ENCODE results near the gene GNB1L. TPM values are rescaled to one million over a fixed set of nuclear protein-coding genes. Genes with fewer than 3 reads are reported as not detected.
A peak's percentile ranks its signal among the peaks of the same experiment; 100 is the strongest.

The GNB1L gene
- total and polyA plus RNA-seq, 5 donors from 2014 or later, result 8.2 to 29.8 (median 15.2) TPM

GRCh38 chr22:19749876-19750275 lies 104.8 kb downstream of the GNB1L start:
- no peak overlapping the region for H3K27ac ChIP-seq (ENCODE audit: insufficient read depth, low read length, poor library complexity, severe bottlenecking)
- Mint-ChIP-seq H3K27ac (no peak overlapping the region), H3K4me3 (no peak overlapping the region), H3K4me1 (peaks cover 0 to 3% (median 0%) of the 10 kb centered on the region in 4 donors), H3K9me3 (no peaks in the 10 kb centered on the region), H3K36me3 (no peaks in the 10 kb centered on the region), H3K27me3 (peaks cover 19% of the 10 kb centered on the region)
- H3K36me3 ChIP-seq (ENCODE audit: control insufficient read depth, insufficient read depth, low read length), result no peaks in the 10 kb centered on the region
- no peaks in the 10 kb centered on the region for H3K4me1 ChIP-seq (ENCODE audit: control insufficient read depth, insufficient read depth, low read length, poor library complexity, severe bottlenecking)
- H3K27me3 ChIP-seq (ENCODE audit: control insufficient read depth, insufficient read depth, low read length), result peaks cover 3% of the 10 kb centered on the region
- no peak for ATAC-seq (ENCODE audit: low read depth in 2 of 2)
- no peak for DNase-seq
- no peak overlapping the region for H3K4me3 ChIP-seq (ENCODE audit: low read depth, low read length)
- H3K9me3 ChIP-seq (ENCODE audit: control insufficient read depth in 2 of 2, low read length in 2 of 2), result no peaks in the 10 kb centered on the region

- H3K9me3 Mint-ChIP-seq, result no peaks in the 10 kb centered on the region
- no peak for ATAC-seq (ENCODE audit: low read depth in 2 of 2)
- no peaks in the 10 kb centered on the region for H3K36me3 Mint-ChIP-seq
These were observed 105.5 kb downstream of the GNB1L start for GRCh38 chr22:19748991-19749664.

GRCh38 chr22:19748139-19748538 lies 106.5 kb downstream of the GNB1L start:
- DNase-seq (no peak), ATAC-seq (ENCODE audit: low read depth in 2 of 2) (no peak)
- H3K27me3 Mint-ChIP-seq, result peaks cover 9% of the 10 kb centered on the region
- no peak overlapping the region for H3K4me3 ChIP-seq (ENCODE audit: low read depth, low read length)
- peaks cover 3% of the 10 kb centered on the region for H3K27me3 ChIP-seq (ENCODE audit: control insufficient read depth, insufficient read depth, low read length)
- H3K4me3 Mint-ChIP-seq, result no peak overlapping the region
- no peaks in the 10 kb centered on the region for H3K36me3 Mint-ChIP-seq
- H3K27ac ChIP-seq (ENCODE audit: insufficient read depth, low read length, poor library complexity, severe bottlenecking), result no peak overlapping the region
- no peaks in the 10 kb centered on the region for H3K9me3 Mint-ChIP-seq
- H3K27ac Mint-ChIP-seq, result no peak overlapping the region
- no peaks in the 10 kb centered on the region for H3K4me1 Mint-ChIP-seq
- no peaks in the 10 kb centered on the region for H3K4me1 ChIP-seq (ENCODE audit: control insufficient read depth, insufficient read depth, low read length, poor library complexity, severe bottlenecking)
- H3K36me3 ChIP-seq (ENCODE audit: control insufficient read depth, insufficient read depth, low read length), result no peaks in the 10 kb centered on the region
- no peaks in the 10 kb centered on the region for H3K9me3 ChIP-seq (ENCODE audit: control insufficient read depth in 2 of 2, low read length in 2 of 2)

More at GRCh38 chr22:19748991-19749664, 105.5 kb downstream of the GNB1L start:
- Histone ChIP-seq H3K27ac (ENCODE audit: insufficient read depth, low read length, poor library complexity, severe bottlenecking) (no peak overlapping the region), H3K9me3 (ENCODE audit: control insufficient read depth in 2 of 2, low read length in 2 of 2) (no peaks in the 10 kb centered on the region), H3K4me1 (ENCODE audit: control insufficient read depth, insufficient read depth, low read length, poor library complexity, severe bottlenecking) (no peaks in the 10 kb centered on the region), H3K36me3 (ENCODE audit: control insufficient read depth, insufficient read depth, low read length) (no peaks in the 10 kb centered on the region), H3K27me3 (ENCODE audit: control insufficient read depth, insufficient read depth, low read length) (peaks cover 3% of the 10 kb centered on the region), H3K4me3 (ENCODE audit: low read depth, low read length) (no peak overlapping the region)
- Mint-ChIP-seq H3K27ac (no peak overlapping the region), H3K27me3 (peaks cover 12% of the 10 kb centered on the region), H3K4me1 (no peaks in the 10 kb centered on the region), H3K4me3 (no peak overlapping the region)
- no peak for DNase-seq

- Mint-ChIP-seq H3K27me3 (peaks cover 6% of the 10 kb centered on the region), H3K27ac (no peak overlapping the region), H3K4me1 (no peaks in the 10 kb centered on the region), H3K9me3 (no peaks in the 10 kb centered on the region), H3K4me3 (no peak overlapping the region), H3K36me3 (no peaks in the 10 kb centered on the region)
- no peaks in the 10 kb centered on the region for H3K9me3 ChIP-seq (ENCODE audit: control insufficient read depth in 2 of 2, low read length in 2 of 2)
- H3K4me1 ChIP-seq (ENCODE audit: control insufficient read depth, insufficient read depth, low read length, poor library complexity, severe bottlenecking), result no peaks in the 10 kb centered on the region
- no peak for DNase-seq
- H3K27me3 ChIP-seq (ENCODE audit: control insufficient read depth, insufficient read depth, low read length), result peaks cover under 1% of the 10 kb centered on the region
- H3K36me3 ChIP-seq (ENCODE audit: control insufficient read depth, insufficient read depth, low read length), result no peaks in the 10 kb centered on the region
- H3K4me3 ChIP-seq (ENCODE audit: low read depth, low read length), result no peak overlapping the region
- ATAC-seq (ENCODE audit: low read depth in 2 of 2), result no peak
- H3K27ac ChIP-seq (ENCODE audit: insufficient read depth, low read length, poor library complexity, severe bottlenecking), result no peak overlapping the region
These were observed 107.1 kb downstream of the GNB1L start for GRCh38 chr22:19747551-19747950.

- H3K9me3 Mint-ChIP-seq, result no peaks in the 10 kb centered on the region
- Histone ChIP-seq H3K9me3 (ENCODE audit: control insufficient read depth in 2 of 2, low read length in 2 of 2) (no peaks in the 10 kb centered on the region), H3K27me3 (ENCODE audit: control insufficient read depth, insufficient read depth, low read length) (no peaks in the 10 kb centered on the region), H3K36me3 (ENCODE audit: control insufficient read depth, insufficient read depth, low read length) (no peaks in the 10 kb centered on the region), H3K27ac (ENCODE audit: insufficient read depth, low read length, poor library complexity, severe bottlenecking) (no peak overlapping the region), H3K4me1 (ENCODE audit: control insufficient read depth, insufficient read depth, low read length, poor library complexity, severe bottlenecking) (no peaks in the 10 kb centered on the region), H3K4me3 (ENCODE audit: low read depth, low read length) (no peak overlapping the region)
- no peak for ATAC-seq (ENCODE audit: low read depth in 2 of 2)
- no peaks in the 10 kb centered on the region for H3K36me3 Mint-ChIP-seq
- H3K4me1 Mint-ChIP-seq, result no peaks in the 10 kb centered on the region
- H3K27me3 Mint-ChIP-seq, result peaks cover 4% of the 10 kb centered on the region
- no peak overlapping the region for H3K4me3 Mint-ChIP-seq
- DNase-seq, result no peak
- H3K27ac Mint-ChIP-seq, result no peak overlapping the region
These were observed 107.9 kb downstream of the GNB1L start for GRCh38 chr22:19746726-19747125.

- H3K36me3 ChIP-seq (ENCODE audit: control insufficient read depth, insufficient read depth, low read length), result no peaks in the 10 kb centered on the region
- DNase-seq (no peak), ATAC-seq (ENCODE audit: low read depth in 2 of 2) (no peak)
- Mint-ChIP-seq H3K36me3 (no peaks in the 10 kb centered on the region), H3K27me3 (peaks cover 4% of the 10 kb centered on the region), H3K4me3 (no peak overlapping the region), H3K4me1 (no peaks in the 10 kb centered on the region), H3K9me3 (no peaks in the 10 kb centered on the region), H3K27ac (no peak overlapping the region)
- no peaks in the 10 kb centered on the region for H3K9me3 ChIP-seq (ENCODE audit: control insufficient read depth in 2 of 2, low read length in 2 of 2)
- no peaks in the 10 kb centered on the region for H3K4me1 ChIP-seq (ENCODE audit: control insufficient read depth, insufficient read depth, low read length, poor library complexity, severe bottlenecking)
- H3K4me3 ChIP-seq (ENCODE audit: low read depth, low read length), result no peak overlapping the region
- H3K27me3 ChIP-seq (ENCODE audit: control insufficient read depth, insufficient read depth, low read length), result no peaks in the 10 kb centered on the region
- H3K27ac ChIP-seq (ENCODE audit: insufficient read depth, low read length, poor library complexity, severe bottlenecking), result no peak overlapping the region
These were observed 109.2 kb downstream of the GNB1L start for GRCh38 chr22:19745155-19746101.

- H3K9me3 ChIP-seq (ENCODE audit: control insufficient read depth in 2 of 2, low read length in 2 of 2), result no peaks in the 10 kb centered on the region
- Mint-ChIP-seq H3K4me1 (no peaks in the 10 kb centered on the region), H3K36me3 (no peaks in the 10 kb centered on the region), H3K4me3 (no peak overlapping the region), H3K9me3 (no peaks in the 10 kb centered on the region), H3K27me3 (peaks cover 4% of the 10 kb centered on the region), H3K27ac (peak overlapping the region in 1 of 3 donors; percentile 48)
- H3K4me3 ChIP-seq (ENCODE audit: low read depth, low read length), result no peak overlapping the region
- DNase-seq (no peak), ATAC-seq (ENCODE audit: low read depth in 2 of 2) (no peak)
- H3K27me3 ChIP-seq (ENCODE audit: control insufficient read depth, insufficient read depth, low read length), result no peaks in the 10 kb centered on the region
- no peaks in the 10 kb centered on the region for H3K4me1 ChIP-seq (ENCODE audit: control insufficient read depth, insufficient read depth, low read length, poor library complexity, severe bottlenecking)
- H3K36me3 ChIP-seq (ENCODE audit: control insufficient read depth, insufficient read depth, low read length), result no peaks in the 10 kb centered on the region
- no peak overlapping the region for H3K27ac ChIP-seq (ENCODE audit: insufficient read depth, low read length, poor library complexity, severe bottlenecking)
These were observed 110.2 kb downstream of the GNB1L start for GRCh38 chr22:19744350-19745006.
